ENCODE data around the gene POU6F1. TPM values are rescaled to one million over a fixed set of nuclear protein-coding genes. Genes with fewer than 3 reads are reported as not detected.

POU6F1 gene
- total RNA-seq, 1 donor from 2014 or later: 11.6 TPM

DNA sequence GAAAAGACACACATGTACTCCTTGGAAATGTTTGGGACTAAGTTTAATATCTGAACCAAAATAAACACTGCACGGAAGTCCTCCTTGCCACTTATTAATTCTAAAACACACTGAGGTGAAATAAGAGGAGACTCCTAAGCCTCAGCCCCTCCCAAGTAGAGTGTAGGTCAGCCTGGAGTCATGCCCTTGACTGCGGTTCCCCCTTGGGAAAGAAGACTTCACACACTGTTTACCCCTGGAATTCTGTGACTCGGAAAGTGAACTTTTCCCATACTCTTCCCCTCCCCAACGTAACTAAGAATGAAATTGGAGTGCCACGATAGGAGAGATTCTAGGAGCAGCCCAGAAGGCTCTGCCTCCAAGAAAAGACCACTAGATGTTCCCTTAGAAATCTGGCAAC, 36.3 kb downstream of the POU6F1 start:
- H3K9me3 Mint-ChIP-seq: no peaks in the 10 kb centered on the region
- H3K27me3 Mint-ChIP-seq (ENCODE audit: low read depth): no peaks in the 10 kb centered on the region
- TF ChIP-seq, protein P1, sequence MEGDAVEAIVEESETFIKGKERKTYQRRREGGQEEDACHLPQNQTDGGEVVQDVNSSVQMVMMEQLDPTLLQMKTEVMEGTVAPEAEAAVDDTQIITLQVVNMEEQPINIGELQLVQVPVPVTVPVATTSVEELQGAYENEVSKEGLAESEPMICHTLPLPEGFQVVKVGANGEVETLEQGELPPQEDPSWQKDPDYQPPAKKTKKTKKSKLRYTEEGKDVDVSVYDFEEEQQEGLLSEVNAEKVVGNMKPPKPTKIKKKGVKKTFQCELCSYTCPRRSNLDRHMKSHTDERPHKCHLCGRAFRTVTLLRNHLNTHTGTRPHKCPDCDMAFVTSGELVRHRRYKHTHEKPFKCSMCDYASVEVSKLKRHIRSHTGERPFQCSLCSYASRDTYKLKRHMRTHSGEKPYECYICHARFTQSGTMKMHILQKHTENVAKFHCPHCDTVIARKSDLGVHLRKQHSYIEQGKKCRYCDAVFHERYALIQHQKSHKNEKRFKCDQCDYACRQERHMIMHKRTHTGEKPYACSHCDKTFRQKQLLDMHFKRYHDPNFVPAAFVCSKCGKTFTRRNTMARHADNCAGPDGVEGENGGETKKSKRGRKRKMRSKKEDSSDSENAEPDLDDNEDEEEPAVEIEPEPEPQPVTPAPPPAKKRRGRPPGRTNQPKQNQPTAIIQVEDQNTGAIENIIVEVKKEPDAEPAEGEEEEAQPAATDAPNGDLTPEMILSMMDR (IDR thresholded peaks at IDR 0.05; ENCODE audit: unreplicated experiment): no peak
- H3K4me3 Mint-ChIP-seq: no peak overlapping the region
- H3K36me3 Mint-ChIP-seq: no peaks in the 10 kb centered on the region
- no peak for DNase-seq (ENCODE audit: low spot score in 2 of 2, unreplicated experiment in 2 of 2)
- H3K27ac Mint-ChIP-seq: no peak overlapping the region
- peaks cover 8% of the 10 kb centered on the region for H3K4me1 Mint-ChIP-seq

GRCh38 chr12:51177897-51178296, 40.0 kb downstream of the POU6F1 start:
- H3K9me3 Mint-ChIP-seq: no peaks in the 10 kb centered on the region
- no peaks in the 10 kb centered on the region for H3K4me1 Mint-ChIP-seq
- H3K27ac Mint-ChIP-seq: no peak overlapping the region
- TF ChIP-seq, protein P1 (IDR thresholded peaks at IDR 0.05; ENCODE audit: unreplicated experiment): no peak
- no peak for DNase-seq (ENCODE audit: low spot score in 2 of 2, unreplicated experiment in 2 of 2)
- no peak overlapping the region for H3K4me3 Mint-ChIP-seq
- H3K36me3 Mint-ChIP-seq: no peaks in the 10 kb centered on the region
- H3K27me3 Mint-ChIP-seq (ENCODE audit: low read depth): no peaks in the 10 kb centered on the region

DNA sequence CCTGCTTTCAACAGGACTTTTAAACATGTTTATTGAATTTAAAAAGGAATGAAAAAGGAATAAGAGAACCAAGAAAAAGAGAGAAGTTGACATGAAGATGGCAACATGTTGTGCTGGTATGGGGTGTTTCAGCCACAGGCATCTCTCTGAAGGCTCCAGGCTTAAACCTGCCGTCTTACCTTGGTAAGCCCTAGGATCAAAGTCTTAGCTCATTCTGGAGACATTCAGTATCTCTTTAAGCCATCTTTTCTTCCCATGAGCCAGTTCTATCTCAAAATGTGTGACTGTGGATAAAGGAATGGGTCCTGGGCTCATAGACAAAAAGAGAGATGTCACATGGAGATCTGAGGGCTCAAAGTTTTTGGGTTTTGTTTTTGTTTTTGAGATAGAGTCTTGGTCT, 43.4 kb downstream of the POU6F1 start:
- TF ChIP-seq, protein P1 (IDR thresholded peaks at IDR 0.05; ENCODE audit: unreplicated experiment): no peak
- H3K36me3 Mint-ChIP-seq: no peaks in the 10 kb centered on the region
- no peaks in the 10 kb centered on the region for H3K9me3 Mint-ChIP-seq
- H3K27me3 Mint-ChIP-seq (ENCODE audit: low read depth): no peaks in the 10 kb centered on the region
- peak overlapping the region; percentile 41 for H3K27ac Mint-ChIP-seq
- H3K4me3 Mint-ChIP-seq: peak overlapping the region; percentile 19
- no peak for DNase-seq (ENCODE audit: low spot score in 2 of 2, unreplicated experiment in 2 of 2)
- H3K4me1 Mint-ChIP-seq: peaks cover 6% of the 10 kb centered on the region

DNA sequence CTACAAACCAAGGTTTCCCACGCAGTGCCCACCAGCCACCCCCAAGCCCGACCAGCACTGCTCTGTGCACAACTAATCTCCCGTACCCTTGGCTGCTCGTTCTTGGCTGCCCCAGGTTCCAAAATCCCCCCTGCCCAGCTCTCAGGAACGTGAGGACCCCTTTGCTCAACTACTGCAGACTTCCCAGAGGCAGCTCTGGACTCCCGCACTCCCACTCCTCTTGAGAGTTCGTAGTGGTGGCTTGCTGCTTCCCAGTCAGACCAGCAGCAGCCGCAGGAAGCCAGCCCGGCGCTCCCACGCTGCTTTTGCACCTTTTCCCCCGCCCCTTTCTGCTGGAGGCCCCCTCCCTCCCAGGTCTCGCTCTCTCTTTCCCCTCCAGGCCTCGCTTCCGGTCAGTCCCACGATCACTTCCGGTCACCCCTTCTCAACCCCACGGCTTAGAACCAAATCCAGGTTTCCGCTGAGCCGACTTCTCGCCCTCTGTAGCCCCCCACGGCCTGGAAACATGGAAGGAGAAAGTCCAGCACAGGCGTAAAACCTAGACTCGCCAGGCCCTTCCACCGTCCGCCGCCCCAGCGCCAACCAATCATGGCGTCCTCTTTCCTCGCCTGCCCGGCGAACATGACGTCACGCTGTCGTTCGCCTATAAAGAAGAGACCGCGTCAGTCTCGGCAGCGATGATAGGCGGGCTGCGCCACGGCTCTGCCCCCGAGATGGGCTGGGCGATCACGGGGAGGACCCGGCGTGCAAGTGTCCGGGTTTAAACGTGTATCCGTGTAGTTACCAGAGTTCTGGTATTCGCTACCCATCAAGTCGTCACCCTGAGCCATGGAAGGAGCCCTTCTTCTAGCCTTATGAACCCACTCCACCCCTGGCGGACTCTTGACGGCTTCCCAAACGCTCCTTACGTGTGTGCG, 45.1 kb downstream of the POU6F1 start, which contains the start of gene TFCP2:
Gene TFCP2 (minus strand): TSS at position 621 of the 917 bp plus-strand sequence. CDS start 713 bp downstream, outside the sequence.
- Mint-ChIP-seq H3K36me3 (no peaks in the 10 kb centered on the region), H3K27ac (no peak within 1 kb of the TSS), H3K4me3 (peak within 1 kb of the TSS; percentile 64), H3K27me3 (ENCODE audit: low read depth) (no peaks in the 10 kb centered on the region), H3K9me3 (no peaks in the 10 kb centered on the region), H3K4me1 (peaks cover 7% of the 10 kb centered on the region)
- TF ChIP-seq, protein P1 (IDR thresholded peaks at IDR 0.05; ENCODE audit: unreplicated experiment): no peak
- peak; percentile 88 to 93 for DNase-seq (ENCODE audit: low spot score in 2 of 2, unreplicated experiment in 2 of 2)

DNA sequence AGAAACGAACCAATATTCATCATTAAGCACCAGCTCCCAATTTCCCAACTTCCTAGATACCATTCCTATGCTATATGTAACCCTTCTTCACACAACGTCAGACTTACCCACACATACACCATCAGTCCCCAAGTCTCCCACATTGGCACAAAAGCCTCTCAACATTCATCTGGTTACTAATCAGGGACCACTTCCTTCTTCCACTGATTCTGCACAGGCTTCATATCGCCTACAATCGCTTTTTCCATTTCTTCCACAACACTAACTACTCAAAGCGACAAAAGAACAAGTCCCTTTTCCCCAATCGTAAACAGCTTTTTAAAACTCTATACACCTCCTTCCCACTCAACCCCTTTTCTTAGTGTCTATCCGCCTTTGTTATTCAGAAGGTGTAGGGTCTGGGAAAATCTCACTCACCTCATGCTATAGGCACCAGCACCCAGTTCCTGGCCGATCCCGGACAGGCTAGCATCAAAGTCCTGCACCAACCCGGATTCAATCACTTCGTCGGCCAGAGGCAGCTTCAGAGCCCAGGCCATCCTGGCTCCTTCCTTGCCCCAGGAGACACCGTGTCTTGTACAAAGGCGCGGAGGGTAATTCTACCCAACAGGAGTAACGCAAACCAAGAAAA, 45.9 kb downstream of the POU6F1 start:
- H3K9me3 Mint-ChIP-seq: no peaks in the 10 kb centered on the region
- H3K4me3 Mint-ChIP-seq: no peak overlapping the region
- no peaks in the 10 kb centered on the region for H3K36me3 Mint-ChIP-seq
- no peak overlapping the region for H3K27ac Mint-ChIP-seq
- DNase-seq (ENCODE audit: low spot score in 2 of 2, unreplicated experiment in 2 of 2): peak in 1 of 2 experiments; percentile 48
- peaks cover 7% of the 10 kb centered on the region for H3K4me1 Mint-ChIP-seq
- no peaks in the 10 kb centered on the region for H3K27me3 Mint-ChIP-seq (ENCODE audit: low read depth)
- TF ChIP-seq, protein P1 (IDR thresholded peaks at IDR 0.05; ENCODE audit: unreplicated experiment): no peak
